Vagina (tissue), 2 donors: ENCODE results near the gene PLEKHB1.

ENCODE experiments used
- CTCF ChIP-seq, 3 experiments: fragments of 450-650 bp in 2 of 3; fragments of 200-600 bp in 1 of 3; sonication (generic) in 1 of 3; IDR thresholded peaks; one replicate each; pipeline ENCODE4 v1.5.1; 2017 to 2019; ENCODE audit warnings: antibody characterized with exemption in 3 of 3, mild to moderate bottlenecking in 2 of 3, moderate library complexity in 2 of 3
- POLR2A ChIP-seq, 2 donors: fragments of 450-650 bp; IDR thresholded peaks; one replicate each; pipeline ENCODE4 v1.6.1; 2017; ENCODE audit warnings: antibody characterized with exemption in 2 of 2, mild to moderate bottlenecking in 2 of 2, moderate library complexity in 2 of 2
- POLR2AphosphoS5 ChIP-seq, 2 donors: sonication (generic); formaldehyde crosslinking; IDR thresholded peaks; one replicate each; pipeline ENCODE4 v1.9.0; 2017; ENCODE audit warnings: antibody characterized with exemption in 2 of 2, mild to moderate bottlenecking in 2 of 2, low read depth in 1 of 2; ENCODE audit not compliant: insufficient read depth in 1 of 2

- TF ChIP-seq CTCF (IDR thresholded peaks at IDR 0.05) (no peak), POLR2AphosphoS5 (IDR thresholded peaks at IDR 0.05; ENCODE audit: insufficient read depth in 1 of 2, low read depth in 1 of 2) (no peak), POLR2A (IDR thresholded peaks at IDR 0.05) (no peak)
Measured at GRCh38 chr11:73612601-73613140, 33.7 kb upstream of the PLEKHB1 start.
